Caco-2 (cell line): Measurements from ENCODE around the gene MANSC4. TPM values are rescaled to one million over a fixed set of nuclear protein-coding genes. Genes with fewer than 3 reads are reported as not detected.

ENCODE experiments used
- BruUV-seq: library from RNA; stranded (reverse); fragments of 400-500 nt; replicated peaks from 2 replicates; lab custom pipeline; 2021; lab: Mats Ljungman, UMichigan
- CTCF ChIA-PET: fragments of 300-600 bp; sonication (Branson Sonifier 250); formaldehyde crosslinking; loops from one replicate; lab custom pipeline; 2022; ENCODE audit warnings: antibody characterized with exemption; lab: Charles Lee
- POLR2A ChIA-PET: fragments of 300-600 bp; sonication (Branson Sonifier 250); formaldehyde crosslinking; loops from one replicate; lab custom pipeline; 2022; ENCODE audit warnings: antibody characterized with exemption; lab: Charles Lee
- DNase-seq, 2 experiments: peaks; one replicate each; pipeline versions ENCODE4 v3.0.0 to v3.0.0-alpha.2; 2020 to 2022
- H3K27me3 ChIP-seq: replicated peaks from 2 replicates; pipeline ENCODE4 v1.6.0; 2011; ENCODE audit warnings: low read length; ENCODE audit not compliant: control insufficient read depth, insufficient read depth
- H3K36me3 ChIP-seq: 2 replicates; pipeline ENCODE4 v1.5.1; 2011; ENCODE audit warnings: low read length; ENCODE audit not compliant: control insufficient read depth, insufficient read depth
- H3K4me1 ChIP-seq: fragments of 250-450 bp; sonication (Bioruptor Pico); 2 replicates; pipeline ENCODE4 v1.5.1; 2020; ENCODE audit warnings: mild to moderate bottlenecking
- H3K4me3 ChIP-seq: 2 replicates; pipeline ENCODE4 v1.5.1; 2011; ENCODE audit warnings: low read depth, mild to moderate bottlenecking, control low read depth, low read length
- H3K9me3 ChIP-seq: fragments of 250-450 bp; sonication (Bioruptor Pico); 2 replicates; pipeline ENCODE4 v1.5.1; 2020; ENCODE audit warnings: mild to moderate bottlenecking, moderate library complexity
- H3K27ac Mint-ChIP-seq: one replicate; pipeline ENCODE4 v1.8.0; 2022; ENCODE audit warnings: mixed read lengths; ENCODE audit not compliant: unreplicated experiment
- H3K27me3 Mint-ChIP-seq: one replicate; pipeline ENCODE4 v1.8.0; 2022; ENCODE audit warnings: mixed read lengths; ENCODE audit not compliant: insufficient read depth, unreplicated experiment
- H3K36me3 Mint-ChIP-seq: one replicate; pipeline ENCODE4 v1.8.0; 2022; ENCODE audit warnings: mild to moderate bottlenecking, mixed read lengths; ENCODE audit not compliant: insufficient read depth, unreplicated experiment
- H3K4me1 Mint-ChIP-seq: one replicate; pipeline ENCODE4 v1.8.0; 2022; ENCODE audit warnings: low read depth, mixed read lengths; ENCODE audit not compliant: unreplicated experiment
- H3K4me3 Mint-ChIP-seq: one replicate; pipeline ENCODE4 v1.8.0; 2022; ENCODE audit warnings: mild to moderate bottlenecking, moderate library complexity, mixed read lengths; ENCODE audit not compliant: unreplicated experiment
- H3K9me3 Mint-ChIP-seq: one replicate; pipeline ENCODE4 v1.8.0; 2022; ENCODE audit warnings: mixed read lengths; ENCODE audit not compliant: unreplicated experiment
- CTCF ChIP-seq, 2 experiments: fragments of 200-600 bp in 1 of 2; IDR thresholded peaks; 1 replicate in 1 of 2; 2 replicates in 1 of 2; pipeline versions ENCODE4 v1.5.1 to v1.8.0; 2011 to 2022; ENCODE audit warnings: antibody characterized with exemption in 1 of 2, control low read depth in 1 of 2, inconsistent platforms in 1 of 2, low read depth in 1 of 2, low read length in 1 of 2, mild to moderate bottlenecking in 1 of 2, moderate library complexity in 1 of 2; ENCODE audit not compliant: insufficient read depth in 1 of 2, severe bottlenecking in 1 of 2, unreplicated experiment in 1 of 2
- intact Hi-C: fragments of 100-400 bp; cut with micrococcal nuclease; formaldehyde crosslinking; loops from one replicate; pipeline ENCODE4 v1.10.0; 2022; ENCODE audit not compliant: unreplicated experiment
- total RNA-seq: library from RNA; stranded (reverse); gene quantifications from 2 replicates; pipeline ENCODE4 v1.2.3, GENCODE V29; 2022

MANSC4 gene
- total RNA-seq, 1 experiment from 2014 or later, result not detected

GRCh38 chr12:27824126-27824842 is 44.2 kb upstream of the MANSC4 start:
- Histone ChIP-seq H3K36me3 (no peaks in the 10 kb centered on the region), H3K4me1 (no peaks in the 10 kb centered on the region; the same call in none of the 2 replicates), H3K9me3 (no peaks in the 10 kb centered on the region), H3K27me3 (no peaks in the 10 kb centered on the region), H3K4me3 (no peak overlapping the region)
- ChIA-PET POLR2A (no interaction called here), CTCF (interaction anchor here (1.1 kb wide), 1 partner anchor 42 kb away, joined by 4 read pairs; no protein-coding TSS in a partner anchor)
- intact Hi-C loops, result no loop called here
- no TSS peak for BruUV-seq
- DNase-seq, result no peak
- Mint-ChIP-seq H3K27me3 (no peaks in the 10 kb centered on the region), H3K4me1 (no peaks in the 10 kb centered on the region), H3K27ac (no peak overlapping the region), H3K9me3 (no peaks in the 10 kb centered on the region), H3K4me3 (no peak overlapping the region), H3K36me3 (no peaks in the 10 kb centered on the region)
- TF ChIP-seq CTCF (IDR thresholded peaks at IDR 0.05; ENCODE audit: insufficient read depth in 1 of 2, low read depth in 1 of 2, low read length in 1 of 2, severe bottlenecking in 1 of 2, unreplicated experiment in 1 of 2), result no peak

GRCh38 chr12:27823038-27823437 is 43.0 kb upstream of the MANSC4 start:
- Histone ChIP-seq H3K9me3 (no peaks in the 10 kb centered on the region), H3K4me1 (no peaks in the 10 kb centered on the region; the same call in none of the 2 replicates), H3K4me3 (no peak overlapping the region), H3K27me3 (no peaks in the 10 kb centered on the region), H3K36me3 (no peaks in the 10 kb centered on the region)
- no peak for DNase-seq
- ChIA-PET POLR2A (no interaction called here), CTCF (interaction anchor here (1.1 kb wide), 1 partner anchor 43 kb away, joined by 4 read pairs; no protein-coding TSS in a partner anchor)
- Mint-ChIP-seq H3K36me3 (no peaks in the 10 kb centered on the region), H3K4me1 (peaks cover 4% of the 10 kb centered on the region), H3K27me3 (no peaks in the 10 kb centered on the region), H3K27ac (no peak overlapping the region), H3K4me3 (no peak overlapping the region), H3K9me3 (no peaks in the 10 kb centered on the region)
- intact Hi-C loops, result no loop called here
- BruUV-seq, result no TSS peak
- no peak for TF ChIP-seq CTCF (IDR thresholded peaks at IDR 0.05; ENCODE audit: insufficient read depth in 1 of 2, low read depth in 1 of 2, low read length in 1 of 2, severe bottlenecking in 1 of 2, unreplicated experiment in 1 of 2)

GRCh38 chr12:27822076-27822712 is 42.2 kb upstream of the MANSC4 start:
- Histone ChIP-seq H3K36me3 (no peaks in the 10 kb centered on the region), H3K9me3 (no peaks in the 10 kb centered on the region), H3K4me3 (no peak overlapping the region), H3K27me3 (no peaks in the 10 kb centered on the region), H3K4me1 (no peaks in the 10 kb centered on the region; the same call in none of the 2 replicates)
- intact Hi-C loops, result no loop called here
- Mint-ChIP-seq H3K4me3 (no peak overlapping the region), H3K27me3 (no peaks in the 10 kb centered on the region), H3K9me3 (no peaks in the 10 kb centered on the region), H3K27ac (no peak overlapping the region), H3K36me3 (no peaks in the 10 kb centered on the region), H3K4me1 (peaks cover 4% of the 10 kb centered on the region)
- no peak for TF ChIP-seq CTCF (IDR thresholded peaks at IDR 0.05; ENCODE audit: insufficient read depth in 1 of 2, low read depth in 1 of 2, low read length in 1 of 2, severe bottlenecking in 1 of 2, unreplicated experiment in 1 of 2)
- BruUV-seq, result no TSS peak
- CTCF ChIA-PET, result interaction anchor here (0.6 to 2.2 kb wide), 5 partner anchors 21 to 176 kb away, joined by 3 to 9 read pairs (median 4); partner anchors contain the start of genes KLHL42 and MANSC4
- DNase-seq, result no peak
- POLR2A ChIA-PET, result interaction anchor here (0.6 kb wide), 1 partner anchor 1559 kb away, joined by 3 read pairs; the partner anchor contains the start of gene ERGIC2
